GM18502 (cell line): ENCODE results near the gene BEX1.
"Not testable (repeated sequence)": the region's sequence is repeated elsewhere in the genome, so short reads cannot be mapped to it uniquely, and the experiment has no call there.

ENCODE experiments used
- ATAC-seq: cut with Tn5 transposase; IDR thresholded peaks from one replicate; pipeline ENCODE4 v1.9.1; 2021; ENCODE audit warnings: mild to moderate bottlenecking; ENCODE audit not compliant: unreplicated experiment, poor library complexity

Gene BEX1

GRCh38 chrX:103063918-103064434 is at the start of gene BEX1:
Gene BEX1, minus strand, starts transcription at chrX:103064171. Its CDS starts 897 bp downstream, at chrX:103063274.
- no peak for ATAC-seq

DNA sequence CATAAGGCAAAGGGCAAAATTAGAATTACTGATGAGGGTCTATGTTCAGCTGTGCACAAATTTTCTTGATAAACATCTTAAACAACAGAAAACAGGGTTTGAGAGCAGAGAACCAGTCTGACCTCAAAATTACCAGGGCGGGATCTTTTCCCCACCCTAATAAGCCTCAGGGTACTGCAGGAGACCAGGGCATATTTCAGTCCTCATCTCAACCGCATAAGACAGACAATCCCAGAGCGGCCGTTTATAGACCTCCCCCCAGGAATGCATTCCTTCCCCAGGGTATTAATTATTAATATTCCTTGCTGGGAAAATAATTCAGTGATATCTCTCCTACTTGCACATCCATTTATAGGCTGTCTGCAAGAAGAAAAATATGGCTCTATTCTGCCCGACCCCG is 45.5 kb upstream of the BEX1 start:
- ATAC-seq, result not testable (repeated sequence)

GRCh38 chrX:103107836-103108235 is 43.9 kb upstream of the BEX1 start:
- ATAC-seq, result no peak

DNA sequence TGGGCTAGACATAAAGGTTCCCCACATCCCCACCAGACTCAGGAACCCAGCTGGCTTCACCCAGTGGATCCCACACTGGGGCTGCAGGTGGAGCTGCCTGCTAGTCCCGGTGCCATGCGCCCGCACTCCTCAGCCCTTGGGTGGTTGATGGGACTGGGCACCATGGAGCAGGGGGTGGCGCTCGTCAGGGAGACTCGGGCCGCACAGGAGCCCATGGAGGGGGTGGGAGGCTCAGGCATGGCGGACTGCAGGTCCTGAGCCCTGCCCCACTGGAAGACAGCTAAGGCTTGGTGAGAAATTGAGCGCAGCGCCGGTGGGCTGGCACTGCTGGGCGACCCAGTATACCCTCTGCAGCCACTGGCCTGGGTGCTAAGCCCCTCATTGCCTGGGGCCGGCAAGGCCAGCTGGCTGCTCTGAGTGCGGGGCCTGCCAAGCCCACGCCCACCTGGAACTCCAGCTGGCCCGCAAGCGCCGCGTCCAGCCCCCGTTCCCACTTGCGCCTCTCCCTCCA is 43.3 kb upstream of the BEX1 start:
- ATAC-seq, result not testable (repeated sequence)

DNA sequence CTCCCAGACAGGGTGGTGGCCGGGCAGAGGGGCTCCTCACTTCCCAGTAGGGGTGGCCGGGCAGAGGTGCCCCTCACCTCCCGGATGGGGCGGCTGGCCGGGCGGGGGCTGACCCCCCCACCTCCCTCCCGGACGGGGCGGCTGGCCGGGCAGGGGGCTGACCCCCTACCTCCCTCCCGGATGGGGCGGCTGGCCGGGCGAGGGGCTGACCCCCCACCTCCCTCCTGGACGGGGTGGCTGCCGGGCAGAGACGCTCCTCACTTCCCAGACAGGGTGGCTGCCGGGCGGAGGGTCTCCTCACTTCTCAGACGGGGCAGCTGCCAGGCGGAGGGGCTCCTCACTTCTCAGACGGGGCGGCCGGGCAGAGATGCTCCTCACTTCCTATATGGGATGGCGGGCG is 40.4 kb upstream of the BEX1 start:
- not testable (repeated sequence) for ATAC-seq

DNA sequence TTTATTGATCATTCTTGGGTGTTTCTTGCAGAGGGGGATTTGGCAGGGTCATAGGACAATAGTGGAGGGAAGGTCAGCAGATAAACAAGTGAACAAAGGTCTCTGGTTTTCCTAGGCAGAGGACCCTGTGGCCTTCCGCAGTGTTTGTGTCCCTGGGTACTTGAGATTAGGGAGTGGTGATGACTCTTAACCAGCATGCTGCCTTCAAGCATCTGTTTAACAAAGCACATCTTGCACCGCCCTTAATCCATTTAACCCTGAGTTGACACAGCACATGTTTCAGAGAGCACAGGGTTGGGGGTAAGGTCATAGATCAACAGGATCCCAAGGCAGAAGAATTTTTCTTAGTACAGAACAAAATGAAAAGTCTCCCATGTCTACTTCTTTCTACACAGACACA is 39.9 kb upstream of the BEX1 start:
- not testable (repeated sequence) for ATAC-seq

- ATAC-seq, result no peak
Observed at GRCh38 chrX:103101299-103102042, 37.5 kb upstream of the BEX1 start.

GRCh38 chrX:103100484-103100883 is 36.5 kb upstream of the BEX1 start:
- ATAC-seq, result no peak

DNA sequence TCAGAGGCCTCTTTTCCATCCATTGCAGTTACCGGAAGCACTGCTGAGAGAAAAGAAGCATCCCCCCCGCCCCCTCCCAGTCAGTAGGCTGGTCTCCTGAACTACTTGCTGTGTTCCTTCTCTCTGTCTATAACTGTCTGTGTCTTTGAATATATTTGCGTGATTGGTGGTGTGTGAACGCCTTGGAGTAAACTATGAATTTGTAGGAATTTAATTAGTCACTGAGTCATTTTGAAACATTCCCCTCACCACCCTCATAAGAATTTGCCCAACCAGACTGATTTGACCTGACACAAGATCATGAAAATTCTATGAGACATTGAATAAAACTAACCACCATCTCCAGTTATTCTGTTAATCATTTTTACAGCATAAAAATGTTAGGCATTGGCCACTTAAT is 35.7 kb upstream of the BEX1 start:
- no peak for ATAC-seq

GRCh38 chrX:103098488-103098887 is 34.5 kb upstream of the BEX1 start:
- no peak for ATAC-seq

DNA sequence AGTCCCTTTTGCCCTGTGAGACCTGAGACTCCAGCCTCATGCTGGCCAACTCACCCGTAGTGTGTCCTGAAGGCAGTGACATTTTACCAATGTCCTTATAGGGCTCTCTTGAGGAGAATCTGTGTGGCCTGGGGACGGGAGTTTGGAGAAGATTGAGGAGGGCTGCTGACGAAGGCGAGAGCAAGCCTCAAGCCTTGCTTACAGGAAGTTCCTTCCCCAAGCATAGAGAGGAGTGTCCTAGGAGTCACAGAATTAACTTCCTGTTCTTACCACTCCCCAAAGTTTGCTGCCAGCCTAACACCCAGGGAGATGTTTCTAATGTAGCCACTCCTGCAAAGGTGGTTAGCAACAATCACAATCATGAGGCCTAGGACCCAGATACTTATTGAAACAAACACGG is 29.0 kb upstream of the BEX1 start, which contains the start of gene NXF3:
Gene NXF3 (minus strand): TSS at position 202 of the 400 bp plus-strand sequence. CDS start 120 bp downstream, at position 82.
- ATAC-seq, result no peak

DNA sequence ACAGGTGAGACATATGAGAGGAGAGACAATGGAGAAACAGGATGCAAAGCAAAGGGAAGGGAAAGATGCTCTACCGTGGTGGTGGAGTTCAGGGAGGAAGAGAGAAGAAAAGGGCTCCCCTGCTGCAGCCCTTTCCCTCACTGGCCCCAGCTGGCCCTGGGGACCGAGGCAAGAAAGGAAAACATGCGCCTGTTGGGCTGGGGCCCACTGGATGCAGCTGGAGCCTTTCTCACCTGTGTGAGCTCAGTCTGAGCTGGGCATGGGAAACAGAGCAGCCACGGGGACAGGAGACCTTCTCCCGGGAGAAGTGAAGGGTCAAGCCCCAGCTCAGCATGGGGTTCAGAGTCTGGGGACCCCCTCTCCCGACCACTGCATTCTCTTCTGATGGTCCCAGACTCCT is 17.1 kb upstream of the BEX1 start:
- no peak for ATAC-seq

- ATAC-seq, result no peak
Observed at GRCh38 chrX:103073467-103073866, 9.5 kb upstream of the BEX1 start.

GRCh38 chrX:103066606-103067005 is 2.6 kb upstream of the BEX1 start:
- ATAC-seq, result no peak

DNA sequence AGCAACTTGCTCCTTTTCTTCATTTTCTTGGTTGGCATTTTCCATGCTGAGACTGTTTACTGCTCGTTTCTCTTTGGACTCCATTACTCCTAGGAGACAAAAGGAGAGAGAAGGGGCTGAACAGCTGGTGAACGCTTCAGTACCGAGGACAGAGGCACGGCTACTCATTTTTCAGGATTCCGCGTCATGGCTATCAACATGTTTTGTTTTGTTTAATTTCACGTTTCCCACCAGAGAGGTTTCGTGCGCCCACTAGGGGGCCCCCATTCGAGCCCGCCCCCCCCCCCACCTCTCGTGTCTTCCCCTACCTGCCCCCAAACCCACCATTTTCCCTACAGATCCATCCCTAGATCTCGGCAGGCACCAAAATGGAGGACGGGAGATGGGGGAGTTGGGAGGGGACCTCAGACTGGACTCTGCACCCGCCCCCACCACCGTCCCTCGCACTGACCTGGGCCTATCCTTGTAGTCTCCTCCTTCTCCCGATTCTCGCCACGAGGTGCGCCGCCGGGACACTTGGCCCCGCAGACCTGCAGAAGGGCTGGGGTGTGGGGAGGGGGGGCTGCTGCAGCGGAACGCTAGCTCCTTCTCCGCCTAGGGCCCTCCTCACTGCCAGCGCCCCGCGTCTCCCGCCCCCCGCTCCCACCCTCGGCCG is 653 bp downstream of the BEX1 start:
- no peak for ATAC-seq

GRCh38 chrX:103061486-103061885 is 2.5 kb downstream of the BEX1 start:
- ATAC-seq, result no peak

- no peak for ATAC-seq
Observed at GRCh38 chrX:103056902-103057301, 7.1 kb downstream of the BEX1 start.

- ATAC-seq, result no peak
Observed at GRCh38 chrX:103052625-103053024, 11.3 kb downstream of the BEX1 start.

DNA sequence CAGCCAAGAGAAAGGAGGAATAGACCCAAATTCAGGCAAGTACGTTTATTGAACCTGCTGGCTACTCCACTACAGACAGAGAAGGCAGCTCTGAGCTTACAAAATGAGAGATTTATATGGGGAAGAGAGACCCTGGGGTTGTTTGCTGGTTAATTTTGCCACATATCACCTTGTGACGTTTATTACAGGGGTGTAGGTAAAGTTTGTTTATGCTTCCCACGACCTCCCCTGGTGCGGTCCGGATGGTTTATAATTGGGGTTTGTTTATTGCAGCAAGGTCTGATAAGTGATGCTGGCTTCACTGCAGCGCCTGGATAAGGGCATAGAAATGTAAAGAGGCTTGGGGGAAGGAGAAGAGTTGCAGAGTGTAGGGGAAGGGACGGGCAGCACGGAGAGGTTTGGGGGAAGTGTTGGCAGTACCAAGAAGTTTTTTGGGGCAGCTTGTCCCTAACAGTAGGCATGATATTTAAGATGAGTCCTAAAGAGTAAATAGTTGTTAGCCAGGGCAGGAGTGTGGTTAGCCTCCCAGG is 12.6 kb downstream of the BEX1 start:
- no peak for ATAC-seq

DNA sequence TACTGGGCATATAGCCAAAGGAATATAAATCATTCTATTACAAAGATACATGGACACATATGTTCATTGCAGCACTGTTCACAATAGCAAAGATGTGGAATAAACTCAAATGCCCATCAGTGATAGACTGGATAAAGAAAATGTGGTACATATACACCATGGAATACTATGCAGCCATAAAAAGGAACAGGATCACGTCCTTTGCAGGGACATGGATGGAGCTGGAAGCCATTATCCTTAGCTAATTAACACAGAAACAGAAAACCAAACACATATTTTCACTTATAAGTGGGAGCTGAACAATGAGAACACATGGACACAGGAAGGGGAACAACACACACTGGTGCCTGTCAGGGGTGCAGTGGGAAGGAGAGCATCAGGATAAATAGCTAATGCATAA is 30.6 kb downstream of the BEX1 start:
- ATAC-seq, result not testable (repeated sequence)

DNA sequence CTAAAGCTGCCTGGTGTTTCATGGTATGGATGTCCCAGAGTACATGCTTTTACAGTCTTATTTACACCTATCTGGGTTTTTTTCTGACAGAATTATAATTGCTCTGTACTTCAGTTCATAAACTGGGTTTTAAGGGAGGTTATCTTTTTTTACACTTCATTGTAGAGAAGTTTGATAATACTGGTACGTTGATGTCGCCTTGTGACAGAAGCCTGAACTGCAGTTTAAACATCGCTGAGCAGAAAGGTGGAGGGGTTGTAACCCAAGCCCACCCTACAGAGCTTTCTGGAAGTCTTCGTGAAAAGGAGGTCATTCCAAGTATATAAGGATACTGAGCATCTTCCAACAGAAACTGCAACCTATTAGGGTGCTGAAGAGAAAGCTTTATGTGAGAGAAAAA is 46.4 kb downstream of the BEX1 start:
- no peak for ATAC-seq
